OCI-LY1 (cell line): ENCODE results near the gene DNAH11.

Source experiments
- H2AFZ ChIP-seq: fragments of 200-600 bp; sonication (generic), shearing (Covaris generic); 2 replicates; pipeline ENCODE4 v1.6.0; 2014; ENCODE audit warnings: antibody characterized with exemption, mild to moderate bottlenecking, low read length
- H3F3A ChIP-seq: fragments of 200-600 bp; sonication (generic), shearing (Covaris generic); 2 replicates; pipeline ENCODE4 v1.6.0; 2014; ENCODE audit warnings: mild to moderate bottlenecking, antibody characterized with exemption, low read length, moderate library complexity; ENCODE audit not compliant: insufficient read depth
- H3K27ac ChIP-seq: fragments of 200-600 bp; sonication (generic); 2 replicates; pipeline ENCODE4 v1.5.1; 2014; ENCODE audit warnings: low read length, mixed run types, mild to moderate bottlenecking, low read depth; ENCODE audit not compliant: poor library complexity, severe bottlenecking
- H3K27me3 ChIP-seq: fragments of 200-600 bp; sonication (generic); 2 replicates; pipeline ENCODE4 v1.6.0; 2014; ENCODE audit warnings: antibody characterized with exemption, mild to moderate bottlenecking, low read length, moderate library complexity; ENCODE audit not compliant: insufficient read depth
- H3K36me3 ChIP-seq: fragments of 200-600 bp; sonication (generic); 2 replicates; pipeline ENCODE4 v1.6.1; 2014; ENCODE audit warnings: mild to moderate bottlenecking, antibody characterized with exemption, low read length, moderate library complexity, mixed read lengths; ENCODE audit not compliant: insufficient read depth
- H3K4me1 ChIP-seq: fragments of 200-600 bp; sonication (generic); 2 replicates; pipeline ENCODE4 v1.5.1; 2014; ENCODE audit warnings: mild to moderate bottlenecking, low read length, moderate library complexity; ENCODE audit not compliant: insufficient read depth, severe bottlenecking
- H3K4me2 ChIP-seq: fragments of 200-600 bp; sonication (generic), shearing (Covaris generic); 2 replicates; pipeline ENCODE4 v1.6.1; 2014; ENCODE audit warnings: low read length
- H3K4me3 ChIP-seq: fragments of 200-600 bp; sonication (generic); 2 replicates; pipeline ENCODE4 v1.5.1; 2014; ENCODE audit warnings: low read length, low read depth, mild to moderate bottlenecking, mixed read lengths; ENCODE audit not compliant: poor library complexity, severe bottlenecking
- H3K79me2 ChIP-seq: fragments of 200-600 bp; shearing (Covaris generic); 2 replicates; pipeline ENCODE4 v1.6.1; 2016; ENCODE audit warnings: mixed run types, low read length, mixed read lengths; ENCODE audit not compliant: insufficient read depth
- H3K9ac ChIP-seq: fragments of 200-600 bp; sonication (generic), shearing (Covaris generic); 2 replicates; pipeline ENCODE4 v1.6.1; 2014; ENCODE audit warnings: mild to moderate bottlenecking, low read length, mixed read lengths
- H3K9me2 ChIP-seq: fragments of 200-600 bp; sonication (generic), shearing (Covaris generic); 2 replicates; pipeline ENCODE4 v1.6.1; 2014; ENCODE audit warnings: low read depth, mild to moderate bottlenecking, low read length, mixed read lengths
- H3K9me3 ChIP-seq: fragments of 200-600 bp; shearing (Covaris generic); 2 replicates; pipeline ENCODE4 v1.6.1; 2014; ENCODE audit warnings: low read length, mixed read lengths
- H4K20me1 ChIP-seq: fragments of 200-600 bp; sonication (generic), shearing (Covaris generic); 2 replicates; pipeline ENCODE4 v1.6.0; 2016; ENCODE audit warnings: mild to moderate bottlenecking, low read length; ENCODE audit not compliant: insufficient read depth
- EZH2 ChIP-seq: fragments of 200-600 bp; sonication (generic), shearing (Covaris generic); IDR thresholded peaks from 2 replicates; pipeline ENCODE4 v1.8.0; 2017; ENCODE audit warnings: borderline replicate concordance, mixed run types, mild to moderate bottlenecking, antibody characterized with exemption, low read length, moderate library complexity, mixed read lengths
- TF ChIP-seq, protein P1 (sequence below): fragments of 200-600 bp; sonication (generic), shearing (Covaris generic); IDR thresholded peaks from 2 replicates; pipeline ENCODE4 v1.5.1; 2017; ENCODE audit warnings: mild to moderate bottlenecking, antibody characterized with exemption, low read length, moderate library complexity, mixed read lengths

Gene DNAH11

DNA sequence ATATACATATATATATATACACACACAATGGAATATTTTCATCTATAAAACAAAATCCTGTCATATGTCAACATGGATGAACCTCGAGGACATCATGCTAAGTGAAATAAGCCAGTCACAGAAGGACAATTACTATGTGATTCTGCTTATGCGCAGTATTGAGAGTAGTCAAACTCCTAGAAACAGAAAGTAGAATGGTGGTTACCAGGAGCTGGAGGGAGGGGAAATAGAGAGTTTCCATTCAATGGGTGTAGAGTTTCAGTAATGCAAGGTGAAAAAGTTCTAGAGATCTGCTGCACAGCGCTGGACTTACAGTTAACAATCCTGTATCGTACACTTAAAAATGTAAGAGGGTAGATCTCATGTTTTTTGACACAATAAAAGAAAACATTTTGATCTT, 221.0 kb downstream of the DNAH11 start:
- Histone ChIP-seq H3K27me3 (no peaks in the 10 kb centered on the region), H3K9me2 (no peaks in the 10 kb centered on the region), H3K36me3 (no peaks in the 10 kb centered on the region), H3K9me3 (no peaks in the 10 kb centered on the region), H3K9ac (no peak overlapping the region), H4K20me1 (no peaks in the 10 kb centered on the region), H3K4me2 (no peak overlapping the region), H2AFZ (no peak overlapping the region), H3K4me1 (no peaks in the 10 kb centered on the region), H3F3A (no peaks in the 10 kb centered on the region), H3K79me2 (no peaks in the 10 kb centered on the region), H3K27ac (no peak overlapping the region), H3K4me3 (no peak overlapping the region)
- no peak for TF ChIP-seq EZH2
- TF ChIP-seq, protein P1, sequence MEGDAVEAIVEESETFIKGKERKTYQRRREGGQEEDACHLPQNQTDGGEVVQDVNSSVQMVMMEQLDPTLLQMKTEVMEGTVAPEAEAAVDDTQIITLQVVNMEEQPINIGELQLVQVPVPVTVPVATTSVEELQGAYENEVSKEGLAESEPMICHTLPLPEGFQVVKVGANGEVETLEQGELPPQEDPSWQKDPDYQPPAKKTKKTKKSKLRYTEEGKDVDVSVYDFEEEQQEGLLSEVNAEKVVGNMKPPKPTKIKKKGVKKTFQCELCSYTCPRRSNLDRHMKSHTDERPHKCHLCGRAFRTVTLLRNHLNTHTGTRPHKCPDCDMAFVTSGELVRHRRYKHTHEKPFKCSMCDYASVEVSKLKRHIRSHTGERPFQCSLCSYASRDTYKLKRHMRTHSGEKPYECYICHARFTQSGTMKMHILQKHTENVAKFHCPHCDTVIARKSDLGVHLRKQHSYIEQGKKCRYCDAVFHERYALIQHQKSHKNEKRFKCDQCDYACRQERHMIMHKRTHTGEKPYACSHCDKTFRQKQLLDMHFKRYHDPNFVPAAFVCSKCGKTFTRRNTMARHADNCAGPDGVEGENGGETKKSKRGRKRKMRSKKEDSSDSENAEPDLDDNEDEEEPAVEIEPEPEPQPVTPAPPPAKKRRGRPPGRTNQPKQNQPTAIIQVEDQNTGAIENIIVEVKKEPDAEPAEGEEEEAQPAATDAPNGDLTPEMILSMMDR, result no peak

DNA sequence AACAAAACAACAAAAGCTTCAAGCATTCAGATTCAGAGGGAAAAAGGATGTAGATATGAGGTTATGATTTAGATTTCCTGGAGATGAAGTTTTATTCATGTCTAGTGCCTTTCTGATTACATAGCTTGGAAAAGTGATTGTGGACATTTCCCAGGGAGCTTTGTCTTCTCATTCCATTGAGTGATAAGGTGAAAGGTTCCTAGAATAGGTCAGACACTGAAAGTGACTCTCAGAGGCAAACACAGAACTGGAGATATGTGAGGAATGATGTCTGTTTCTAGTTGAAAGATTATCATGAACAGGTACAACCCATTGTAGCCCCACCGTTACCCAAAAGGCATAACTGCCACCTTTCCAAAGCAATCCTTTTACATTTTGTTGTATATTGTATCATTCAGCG, 223.4 kb downstream of the DNAH11 start:
- TF ChIP-seq, protein P1, result no peak
- TF ChIP-seq EZH2, result no peak
- no peaks in the 10 kb centered on the region for H3K27me3 ChIP-seq
- H3K9ac ChIP-seq, result no peak overlapping the region
- H4K20me1 ChIP-seq, result no peaks in the 10 kb centered on the region
- no peak overlapping the region for H3K27ac ChIP-seq
- no peaks in the 10 kb centered on the region for H3F3A ChIP-seq
- no peak overlapping the region for H3K4me3 ChIP-seq
- no peaks in the 10 kb centered on the region for H3K4me1 ChIP-seq
- no peak overlapping the region for H2AFZ ChIP-seq
- no peaks in the 10 kb centered on the region for H3K9me3 ChIP-seq
- no peaks in the 10 kb centered on the region for H3K36me3 ChIP-seq
- H3K9me2 ChIP-seq, result no peaks in the 10 kb centered on the region
- H3K79me2 ChIP-seq, result no peaks in the 10 kb centered on the region
- no peak overlapping the region for H3K4me2 ChIP-seq

DNA sequence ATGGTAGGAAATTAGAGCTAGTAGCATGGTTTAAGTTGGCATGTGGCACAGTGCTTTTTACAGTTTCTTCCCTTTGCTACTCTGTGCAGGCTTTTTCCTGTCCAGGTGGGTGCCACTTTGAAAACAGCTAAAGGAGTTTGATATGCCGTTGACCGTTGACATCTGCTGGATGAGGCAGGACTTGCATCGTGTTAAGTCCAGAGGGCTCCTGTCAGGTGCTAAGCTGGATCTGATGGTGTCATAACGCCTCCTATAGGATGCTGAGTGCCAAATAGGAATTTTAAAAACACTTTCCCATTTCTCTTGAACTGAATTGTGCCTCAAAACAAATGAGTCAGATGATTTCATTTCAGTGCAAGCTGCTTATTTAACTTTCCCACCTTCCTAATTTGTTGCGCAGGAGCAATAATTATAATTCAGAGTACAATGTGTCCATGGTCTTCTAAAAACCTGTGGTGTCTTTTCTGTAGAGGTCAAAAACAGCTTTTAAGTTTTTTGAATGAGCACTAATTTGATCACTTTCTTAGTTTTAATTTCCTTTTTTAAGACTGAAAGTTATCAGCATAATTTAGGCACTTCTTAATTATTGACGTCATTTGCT, 224.6 kb downstream of the DNAH11 start:
- Histone ChIP-seq H3K9ac (no peak overlapping the region), H3K4me3 (no peak overlapping the region), H3K4me2 (no peak overlapping the region), H3K9me2 (no peaks in the 10 kb centered on the region), H2AFZ (no peak overlapping the region), H3K4me1 (no peaks in the 10 kb centered on the region), H3K27me3 (no peaks in the 10 kb centered on the region), H3K9me3 (no peaks in the 10 kb centered on the region), H4K20me1 (no peaks in the 10 kb centered on the region), H3K79me2 (no peaks in the 10 kb centered on the region), H3K36me3 (no peaks in the 10 kb centered on the region), H3K27ac (no peak overlapping the region), H3F3A (no peaks in the 10 kb centered on the region)
- no peak for TF ChIP-seq EZH2
- TF ChIP-seq, protein P1, result peak; percentile 99
